ENCODE data around the gene TBC1D22A.

TBC1D22A gene

GRCh38 chr22:47213571-47214230 lies 451.3 kb downstream of the TBC1D22A start:
- Histone ChIP-seq H3F3A (ENCODE audit: insufficient read depth, low read length) (no peaks in the 10 kb centered on the region), H3K9me2 (ENCODE audit: low read depth, low read length) (no peaks in the 10 kb centered on the region), H4K20me1 (ENCODE audit: insufficient read depth, low read length) (no peaks in the 10 kb centered on the region), H3K4me1 (ENCODE audit: insufficient read depth, low read length, severe bottlenecking) (no peaks in the 10 kb centered on the region), H3K27ac (ENCODE audit: low read depth, low read length, poor library complexity, severe bottlenecking) (no peak overlapping the region), H3K9me3 (ENCODE audit: low read length) (no peaks in the 10 kb centered on the region), H3K36me3 (ENCODE audit: insufficient read depth, low read length) (no peaks in the 10 kb centered on the region), H3K27me3 (ENCODE audit: insufficient read depth, low read length) (no peaks in the 10 kb centered on the region), H3K9ac (ENCODE audit: low read length) (no peak overlapping the region), H3K4me2 (ENCODE audit: low read length) (no peak overlapping the region), H3K4me3 (ENCODE audit: low read depth, low read length, poor library complexity, severe bottlenecking) (no peak overlapping the region), H3K79me2 (ENCODE audit: insufficient read depth, low read length) (no peaks in the 10 kb centered on the region), H2AFZ (ENCODE audit: low read length) (no peak overlapping the region)
- TF ChIP-seq CTCF (IDR thresholded peaks at IDR 0.05; ENCODE audit: low read length) (peak; percentile 91), EZH2 (IDR thresholded peaks at IDR 0.05; ENCODE audit: borderline replicate concordance, low read length) (no peak)

GRCh38 chr22:47215851-47216250 lies 453.4 kb downstream of the TBC1D22A start:
- H3K9ac ChIP-seq (ENCODE audit: low read length): no peak overlapping the region
- no peaks in the 10 kb centered on the region for H3K79me2 ChIP-seq (ENCODE audit: insufficient read depth, low read length)
- H3K27me3 ChIP-seq (ENCODE audit: insufficient read depth, low read length): no peaks in the 10 kb centered on the region
- no peak overlapping the region for H2AFZ ChIP-seq (ENCODE audit: low read length)
- H3K4me1 ChIP-seq (ENCODE audit: insufficient read depth, low read length, severe bottlenecking): no peaks in the 10 kb centered on the region
- no peaks in the 10 kb centered on the region for H3K36me3 ChIP-seq (ENCODE audit: insufficient read depth, low read length)
- H3K9me2 ChIP-seq (ENCODE audit: low read depth, low read length): no peaks in the 10 kb centered on the region
- H4K20me1 ChIP-seq (ENCODE audit: insufficient read depth, low read length): no peaks in the 10 kb centered on the region
- H3K27ac ChIP-seq (ENCODE audit: low read depth, low read length, poor library complexity, severe bottlenecking): no peak overlapping the region
- no peak overlapping the region for H3K4me3 ChIP-seq (ENCODE audit: low read depth, low read length, poor library complexity, severe bottlenecking)
- H3K9me3 ChIP-seq (ENCODE audit: low read length): no peaks in the 10 kb centered on the region
- no peaks in the 10 kb centered on the region for H3F3A ChIP-seq (ENCODE audit: insufficient read depth, low read length)
- H3K4me2 ChIP-seq (ENCODE audit: low read length): no peak overlapping the region
- TF ChIP-seq EZH2 (IDR thresholded peaks at IDR 0.05; ENCODE audit: borderline replicate concordance, low read length): no peak
- no peak for TF ChIP-seq CTCF (IDR thresholded peaks at IDR 0.05; ENCODE audit: low read length)

GRCh38 chr22:47218671-47219070 lies 456.2 kb downstream of the TBC1D22A start:
- Histone ChIP-seq H4K20me1 (ENCODE audit: insufficient read depth, low read length) (no peaks in the 10 kb centered on the region), H3K79me2 (ENCODE audit: insufficient read depth, low read length) (no peaks in the 10 kb centered on the region), H3K4me2 (ENCODE audit: low read length) (no peak overlapping the region), H3F3A (ENCODE audit: insufficient read depth, low read length) (no peaks in the 10 kb centered on the region), H3K9ac (ENCODE audit: low read length) (no peak overlapping the region), H3K4me1 (ENCODE audit: insufficient read depth, low read length, severe bottlenecking) (no peaks in the 10 kb centered on the region), H3K9me3 (ENCODE audit: low read length) (no peaks in the 10 kb centered on the region), H3K4me3 (ENCODE audit: low read depth, low read length, poor library complexity, severe bottlenecking) (no peak overlapping the region), H3K9me2 (ENCODE audit: low read depth, low read length) (no peaks in the 10 kb centered on the region), H3K27ac (ENCODE audit: low read depth, low read length, poor library complexity, severe bottlenecking) (no peak overlapping the region), H3K27me3 (ENCODE audit: insufficient read depth, low read length) (no peaks in the 10 kb centered on the region), H2AFZ (ENCODE audit: low read length) (no peak overlapping the region), H3K36me3 (ENCODE audit: insufficient read depth, low read length) (no peaks in the 10 kb centered on the region)
- TF ChIP-seq EZH2 (IDR thresholded peaks at IDR 0.05; ENCODE audit: borderline replicate concordance, low read length) (no peak), CTCF (IDR thresholded peaks at IDR 0.05; ENCODE audit: low read length) (no peak)
